Adipose tissue (tissue), 3 donors: Measurements from ENCODE around the gene WHRN. TPM values are rescaled to one million over a fixed set of nuclear protein-coding genes. Genes with fewer than 3 reads are reported as not detected.

Experiments
- H3K27ac ChIP-seq: one replicate; pipeline ENCODE4 v1.5.1; 2013; ENCODE audit warnings: low read depth, low read length
- WGBS, 3 donors: extraction: QIAGEN DNeasy Blood & Tissue Kit; methylation state at CpG; one replicate each; pipeline ENCODE4 v1.1.7; 2013; 5-methylcytosine and 5-hydroxymethylcytosine counted together
- polyA plus RNA-seq, 3 donors: library from polyadenylated mRNA; stranded (reverse); fragments of 200-250 nt; gene quantifications; one replicate each; pipeline ENCODE4 v1.2.3, GENCODE V29; 2013
- donor health status: healthy with polysubstance abuse.
- donor health status: Bipolar disorder and iron deficiency.
- donor health status: healthy.

The WHRN gene
- polyA plus RNA-seq, 3 donors = 2.6 to 8.5 (median 7.0) TPM

DNA sequence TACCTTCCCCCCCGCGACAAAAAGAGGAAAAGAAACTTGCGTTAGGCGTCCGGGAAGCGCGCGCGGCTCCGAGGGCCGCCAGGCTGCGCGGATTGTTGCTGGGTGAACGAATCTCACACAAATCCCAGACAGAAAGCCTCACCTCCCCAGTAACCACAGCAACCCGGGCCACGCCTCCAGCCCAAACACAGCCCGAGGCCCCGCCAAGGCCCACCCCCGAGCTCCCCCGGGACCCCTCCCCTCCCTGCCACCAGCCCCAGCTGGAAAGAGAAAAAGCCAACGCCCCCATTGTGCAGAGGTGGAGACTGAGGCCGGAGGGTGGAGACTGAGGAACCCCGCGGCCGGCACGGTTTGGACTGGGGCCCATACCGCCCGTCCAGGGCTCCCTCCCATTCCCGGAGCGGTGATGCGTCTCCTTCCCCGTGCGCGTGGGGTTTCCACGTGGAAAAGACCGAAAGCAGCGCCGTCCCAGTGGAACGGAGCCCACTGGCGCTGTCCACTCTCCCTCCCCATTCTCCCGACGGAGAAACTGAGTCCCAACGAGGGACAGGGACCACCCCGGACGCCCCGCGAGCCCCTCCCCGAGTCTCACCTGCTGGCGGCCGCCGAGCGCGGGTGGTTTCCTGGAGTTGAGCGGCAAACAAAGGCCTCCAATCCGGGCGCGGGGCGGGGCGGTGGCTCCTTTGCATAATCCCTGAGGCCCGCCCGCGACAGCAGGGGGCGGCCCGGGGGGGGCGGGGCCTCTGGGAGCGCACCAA is 107.2 kb downstream of the WHRN start:
- H3K27ac ChIP-seq = peak overlapping the region; percentile 91
- WGBS, 3 donors = 0% methylated on average over 51 to 66 of the region's 66 CpGs

DNA sequence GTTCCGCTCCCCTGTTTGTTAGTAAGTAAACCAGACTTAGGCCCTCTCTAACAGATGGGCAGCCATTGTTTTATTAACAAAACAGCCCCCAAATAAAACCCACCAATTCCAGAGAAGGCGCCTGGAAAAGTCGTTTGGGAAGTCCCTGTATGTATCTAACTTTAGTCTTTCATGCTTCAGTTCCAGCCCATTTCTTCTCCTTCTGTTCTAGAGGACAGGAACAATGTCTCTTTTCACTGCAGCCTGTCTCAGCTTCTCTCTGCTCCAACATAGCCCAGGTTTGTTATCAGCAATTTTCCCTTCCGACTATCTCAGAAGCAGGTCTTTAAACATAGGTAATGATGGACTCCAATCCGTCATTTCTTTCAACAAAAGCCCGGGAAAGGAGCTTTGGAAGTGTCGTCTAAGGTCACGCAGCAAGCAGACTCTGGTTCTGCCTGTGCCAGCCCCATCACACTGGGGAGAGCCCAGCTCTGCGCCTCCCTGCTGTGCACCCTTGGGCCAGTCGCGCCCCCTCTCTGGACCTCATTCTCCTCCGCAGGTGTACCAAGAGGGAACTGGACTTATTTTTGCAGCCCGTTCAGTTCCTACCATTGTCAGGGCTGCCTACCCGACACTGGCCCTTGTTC is 107.9 kb downstream of the WHRN start:
- peak overlapping the region; percentile 91 for H3K27ac ChIP-seq
- WGBS, 3 donors = 18 to 21% (median 21%) methylated on average over 14 of the region's 14 CpGs

DNA sequence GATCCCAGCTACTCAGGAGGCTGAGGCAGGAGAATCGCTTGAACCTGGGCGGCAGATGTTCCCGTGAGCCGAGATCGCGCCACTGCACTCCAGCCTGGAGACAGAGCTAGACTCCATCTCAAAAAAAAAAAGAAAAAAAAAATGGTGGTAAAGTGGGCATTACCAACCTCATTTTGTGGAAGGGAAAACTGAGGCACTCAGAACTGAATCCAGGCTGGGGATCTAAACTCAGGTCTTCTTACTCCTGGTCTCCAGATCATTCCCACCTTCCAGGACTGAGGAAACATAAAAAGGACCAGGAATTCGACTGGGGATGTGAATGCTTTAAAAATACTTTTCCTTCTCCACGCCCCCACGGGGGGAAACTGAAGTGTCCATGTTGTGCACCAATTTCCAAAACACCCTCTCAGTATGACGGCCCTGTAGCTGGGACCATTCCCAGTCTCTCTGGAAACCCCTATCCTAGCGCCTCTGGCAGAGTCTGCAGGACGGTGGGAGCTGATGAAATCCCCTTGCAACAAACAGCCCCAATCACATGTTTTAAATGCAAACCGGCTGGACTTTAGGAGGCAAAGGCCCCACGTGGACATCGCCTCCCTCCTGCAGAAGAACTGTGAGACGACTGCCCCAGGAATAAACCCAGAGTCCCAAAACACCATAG is 108.6 kb downstream of the WHRN start:
- 58 to 71% (median 59%) methylated on average over 16 of the region's 16 CpGs for WGBS, 3 donors
- no peak overlapping the region for H3K27ac ChIP-seq

- WGBS, 3 donors = 92 to 96% (median 92%) methylated on average over 5 of the region's 5 CpGs
Measured at GRCh38 chr9:114395768-114396167, 109.5 kb downstream of the WHRN start.

DNA sequence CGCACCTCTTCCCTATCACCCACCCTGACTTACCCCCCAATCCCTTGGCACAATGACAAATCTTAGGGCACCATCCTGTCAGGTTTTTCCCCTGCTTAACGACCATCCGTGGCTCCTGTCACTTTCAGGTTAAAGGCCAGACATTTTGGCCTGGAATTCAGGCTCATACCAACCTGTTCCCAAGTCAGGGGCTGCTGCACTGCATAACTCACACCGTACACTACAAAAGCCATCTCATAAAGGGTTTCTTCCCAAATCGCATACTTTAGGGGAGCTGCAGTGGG is 110.0 kb downstream of the WHRN start:
- WGBS, 3 donors = 30 to 44% (median 38%) methylated on average over 5 of the region's 5 CpGs

More at GRCh38 chr9:114395768-114396167, 109.5 kb downstream of the WHRN start:
- H3K27ac ChIP-seq = no peak overlapping the region

GRCh38 chr9:114394523-114395333 is 110.5 kb downstream of the WHRN start:
- H3K27ac ChIP-seq = no peak overlapping the region
- 29 to 61% (median 34%) methylated on average over 7 of the region's 7 CpGs for WGBS, 3 donors

More for the DNA sequence above, 110.0 kb downstream of the WHRN start:
- no peak overlapping the region for H3K27ac ChIP-seq

DNA sequence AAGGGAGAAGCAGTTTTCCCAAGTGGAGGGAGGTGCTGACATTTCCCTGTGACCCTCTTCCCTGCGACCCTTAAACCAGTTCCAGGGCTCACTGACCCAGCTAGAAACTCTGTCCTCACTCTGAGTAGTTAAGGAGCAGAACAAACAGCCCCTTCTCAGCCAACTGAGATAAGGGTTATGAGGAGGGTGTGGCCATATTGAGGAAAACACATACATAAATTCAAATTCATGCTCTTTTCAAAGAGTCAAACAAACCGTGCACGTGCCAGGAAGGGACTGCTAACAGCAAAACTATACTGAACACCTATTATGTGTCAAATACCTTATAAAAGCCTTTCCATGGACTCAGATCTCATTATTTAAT is 112.5 kb downstream of the WHRN start:
- WGBS, 3 donors = 16 to 32% (median 24%) methylated on average over 3 of the region's 3 CpGs
- no peak overlapping the region for H3K27ac ChIP-seq

- WGBS, 3 donors = 81 to 90% (median 88%) methylated on average over 2 of the region's 2 CpGs
- H3K27ac ChIP-seq = no peak overlapping the region
Measured at GRCh38 chr9:114390952-114391351, 114.3 kb downstream of the WHRN start.

DNA sequence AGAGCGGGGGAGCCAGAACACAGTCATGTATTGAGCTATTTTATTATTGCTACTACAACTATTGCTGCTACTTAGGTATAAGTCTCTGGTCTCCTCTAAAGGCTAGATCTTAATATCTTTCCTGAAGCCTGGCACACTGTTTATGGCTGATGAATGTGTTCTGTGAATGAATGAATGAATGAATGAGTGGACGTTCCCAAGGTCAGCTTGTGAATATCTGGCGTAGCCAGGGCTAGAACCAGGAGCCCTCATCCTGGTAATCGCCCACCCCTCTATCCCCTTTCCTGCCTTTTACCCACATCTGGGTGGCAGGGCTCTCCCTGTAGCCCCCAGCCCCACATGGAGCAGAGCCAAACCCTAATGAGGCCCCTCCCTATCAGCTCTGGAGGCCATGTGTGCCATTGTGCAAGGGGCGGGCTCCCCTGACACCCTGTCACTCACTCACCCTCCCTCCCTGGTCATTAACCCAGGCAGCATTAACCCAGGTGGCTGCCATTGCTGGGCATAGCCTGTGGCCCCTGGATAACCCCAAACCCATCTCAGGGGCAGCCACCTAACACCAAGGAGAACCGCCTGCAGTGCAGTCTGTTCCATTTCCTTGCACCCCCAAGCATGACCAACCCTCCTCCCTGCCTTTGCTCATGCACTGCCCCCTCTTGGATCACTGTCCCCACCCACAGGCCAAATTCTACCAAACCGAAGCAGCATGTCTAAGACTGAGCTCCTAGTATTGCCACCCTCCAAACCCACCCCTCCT is 115.5 kb downstream of the WHRN start:
- no peak overlapping the region for H3K27ac ChIP-seq
- 74 to 88% (median 76%) methylated on average over 7 of the region's 7 CpGs for WGBS, 3 donors

DNA sequence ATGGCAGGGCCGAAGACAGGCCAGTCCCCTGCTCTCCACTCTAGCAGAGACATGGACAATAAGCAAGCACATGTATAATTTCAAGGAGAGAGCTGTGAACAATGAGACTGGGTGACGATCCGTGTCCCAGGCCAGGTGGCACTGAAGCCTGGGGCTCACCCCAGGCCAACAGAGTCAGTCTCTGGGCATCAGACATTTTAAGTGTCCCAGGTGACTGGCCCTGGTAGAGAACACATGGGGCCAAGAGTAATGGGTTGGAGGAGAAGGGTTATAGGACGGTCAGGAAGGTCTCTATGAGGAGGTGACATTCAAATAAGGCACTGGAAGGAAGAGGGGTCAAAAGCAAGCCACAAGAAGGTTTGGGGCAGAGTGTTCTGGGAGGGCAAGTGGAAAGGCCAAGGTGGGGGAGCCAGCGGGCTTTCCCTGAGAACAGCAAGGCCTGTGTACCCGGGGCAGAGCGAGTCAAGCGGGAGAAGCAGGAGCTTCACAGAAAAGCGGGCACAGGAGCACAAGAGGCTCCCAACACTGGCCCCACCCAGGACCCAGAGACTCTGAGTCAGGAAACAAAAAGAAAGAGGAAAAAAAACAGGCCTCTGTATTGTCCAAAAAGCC is 116.4 kb downstream of the WHRN start:
- 61 to 76% (median 62%) methylated on average over 8 to 9 of the region's 9 CpGs for WGBS, 3 donors
- H3K27ac ChIP-seq = peak overlapping the region; percentile 57

GRCh38 chr9:114388357-114388682 is 117.0 kb downstream of the WHRN start:
- 54 to 78% (median 54%) methylated on average over 9 of the region's 9 CpGs for WGBS, 3 donors
- peak overlapping the region; percentile 60 for H3K27ac ChIP-seq

GRCh38 chr9:114387680-114388356 is 117.5 kb downstream of the WHRN start, which contains the start of gene AKNA:
Gene AKNA (minus strand): TSS chr9:114387982. CDS start chr9:114381333, 6,649 bp downstream.
- H3K27ac ChIP-seq = peak within 1 kb of the TSS; percentile 60
- WGBS, 3 donors = 1 to 45% (median 2%) methylated on average over 25 of the region's 25 CpGs

DNA sequence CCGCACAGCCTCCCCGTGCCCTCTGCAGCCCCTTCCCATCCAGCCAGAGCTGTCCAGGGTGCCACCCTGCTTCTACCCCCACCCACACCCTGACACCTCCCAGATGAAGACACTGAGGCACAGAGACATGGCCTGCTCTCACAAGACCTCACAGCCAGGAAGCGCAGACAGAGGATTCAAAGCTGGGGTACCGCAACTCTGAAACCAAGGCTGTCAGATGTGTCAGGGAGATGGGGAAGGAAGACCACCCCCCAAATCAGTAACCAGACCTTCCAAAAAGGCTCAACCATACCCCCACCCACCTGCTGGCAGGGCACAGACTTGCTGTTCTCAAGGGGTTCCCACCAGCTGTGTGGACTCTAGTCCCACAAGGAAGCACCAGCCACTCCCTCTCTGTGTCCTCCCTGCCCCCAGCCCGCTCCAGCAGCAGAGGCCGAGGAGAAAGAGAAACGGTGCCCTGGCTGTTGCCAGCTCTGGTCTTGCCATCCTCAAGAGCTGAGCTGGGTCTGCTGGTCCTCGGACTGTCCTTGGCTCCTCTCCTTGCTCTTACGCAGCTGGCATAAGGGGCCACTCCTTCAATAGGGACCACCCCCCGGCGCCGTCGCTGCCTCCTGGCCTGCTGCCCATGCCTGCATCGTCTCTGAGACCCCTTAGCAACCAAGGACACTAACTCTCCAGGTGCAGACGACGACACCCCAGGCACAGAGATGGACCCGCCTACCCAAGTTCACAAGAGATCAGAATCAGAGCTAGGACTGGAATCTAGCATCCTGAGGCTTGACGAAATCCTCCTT is 118.2 kb downstream of the WHRN start:
- WGBS, 3 donors = 7 to 52% (median 10%) methylated on average over 18 of the region's 18 CpGs

GRCh38 chr9:114386361-114386885 is 118.8 kb downstream of the WHRN start:
- peak overlapping the region; percentile 17 for H3K27ac ChIP-seq
- WGBS, 3 donors = 27 to 52% (median 27%) methylated on average over 10 of the region's 10 CpGs

More for the DNA sequence above, 118.2 kb downstream of the WHRN start:
- peak overlapping the region; percentile 46 for H3K27ac ChIP-seq

GRCh38 chr9:114385397-114386181 is 119.7 kb downstream of the WHRN start:
- WGBS, 3 donors = 32 to 74% (median 37%) methylated on average over 11 of the region's 11 CpGs

More at GRCh38 chr9:114385397-114386181, 119.7 kb downstream of the WHRN start:
- H3K27ac ChIP-seq = peak overlapping the region; percentile 72
